ENCODE results near the gene SGO2.

GRCh38 chr2:200604571-200605255, 78.7 kb downstream of the SGO2 start:
- TF ChIP-seq PATZ1 (CRISPR knock-in tag; IDR thresholded peaks at IDR 0.05; ENCODE audit: borderline replicate concordance) (no peak), RARB (CRISPR knock-in tag; IDR thresholded peaks at IDR 0.05) (no peak)
- TF ChIP-seq, protein P1, sequence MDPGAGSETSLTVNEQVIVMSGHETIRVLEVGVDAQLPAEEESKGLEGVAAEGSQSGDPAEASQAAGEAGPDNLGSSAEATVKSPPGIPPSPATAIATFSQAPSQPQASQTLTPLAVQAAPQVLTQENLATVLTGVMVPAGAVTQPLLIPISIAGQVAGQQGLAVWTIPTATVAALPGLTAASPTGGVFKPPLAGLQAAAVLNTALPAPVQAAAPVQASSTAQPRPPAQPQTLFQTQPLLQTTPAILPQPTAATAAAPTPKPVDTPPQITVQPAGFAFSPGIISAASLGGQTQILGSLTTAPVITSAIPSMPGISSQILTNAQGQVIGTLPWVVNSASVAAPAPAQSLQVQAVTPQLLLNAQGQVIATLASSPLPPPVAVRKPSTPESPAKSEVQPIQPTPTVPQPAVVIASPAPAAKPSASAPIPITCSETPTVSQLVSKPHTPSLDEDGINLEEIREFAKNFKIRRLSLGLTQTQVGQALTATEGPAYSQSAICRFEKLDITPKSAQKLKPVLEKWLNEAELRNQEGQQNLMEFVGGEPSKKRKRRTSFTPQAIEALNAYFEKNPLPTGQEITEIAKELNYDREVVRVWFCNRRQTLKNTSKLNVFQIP (CRISPR knock-in tag; IDR thresholded peaks at IDR 0.05; ENCODE audit: borderline replicate concordance, low read depth), result no peak

Data from SK-N-SH treated with all-trans-retinoic acid at 6 μM for 48 hours (cell line).